Mucosa of stomach (tissue), 1 donor: ENCODE measurements around the gene MUC2.

Experiments
- H3K27me3 ChIP-seq: one replicate; pipeline ENCODE4 v1.7.0; 2013; ENCODE audit warnings: mild to moderate bottlenecking, low read length; ENCODE audit not compliant: control insufficient read depth, insufficient read depth
- H3K36me3 ChIP-seq: one replicate; pipeline ENCODE4 v1.7.0; 2013; ENCODE audit warnings: low read length; ENCODE audit not compliant: control insufficient read depth, insufficient read depth
- H3K4me1 ChIP-seq: one replicate; pipeline ENCODE4 v1.7.0; 2013; ENCODE audit warnings: mild to moderate bottlenecking, low read length; ENCODE audit not compliant: control insufficient read depth, insufficient read depth
- H3K4me3 ChIP-seq: one replicate; pipeline ENCODE4 v1.7.0; 2013; ENCODE audit warnings: low read length
- H3K9ac ChIP-seq: one replicate; pipeline ENCODE4 v1.7.0; 2013; ENCODE audit warnings: mild to moderate bottlenecking, low read length, moderate library complexity
- H3K9me3 ChIP-seq: one replicate; pipeline ENCODE4 v1.7.0; 2013; ENCODE audit warnings: mild to moderate bottlenecking, low read length, moderate library complexity; ENCODE audit not compliant: control insufficient read depth
- donor health status: Pancreatic carcinoma.

The MUC2 gene

GRCh38 chr11:1082346-1082727 lies 7.7 kb downstream of the MUC2 start:
- no peaks in the 10 kb centered on the region for H3K9me3 ChIP-seq
- H3K36me3 ChIP-seq, result no peaks in the 10 kb centered on the region
- no peak overlapping the region for H3K4me3 ChIP-seq
- no peak overlapping the region for H3K9ac ChIP-seq
- H3K27me3 ChIP-seq, result peaks cover 4% of the 10 kb centered on the region
- no peaks in the 10 kb centered on the region for H3K4me1 ChIP-seq

- Histone ChIP-seq H3K9me3 (no peaks in the 10 kb centered on the region), H3K36me3 (no peaks in the 10 kb centered on the region), H3K4me1 (no peaks in the 10 kb centered on the region), H3K4me3 (no peak overlapping the region), H3K9ac (no peak overlapping the region), H3K27me3 (peaks cover 2% of the 10 kb centered on the region)
These were observed 8.3 kb downstream of the MUC2 start for GRCh38 chr11:1082728-1083620.

GRCh38 chr11:1083621-1084551 lies 9.2 kb downstream of the MUC2 start:
- H3K4me3 ChIP-seq, result no peak overlapping the region
- H3K4me1 ChIP-seq, result no peaks in the 10 kb centered on the region
- no peaks in the 10 kb centered on the region for H3K27me3 ChIP-seq
- no peak overlapping the region for H3K9ac ChIP-seq
- H3K9me3 ChIP-seq, result no peaks in the 10 kb centered on the region
- H3K36me3 ChIP-seq, result no peaks in the 10 kb centered on the region

- no peaks in the 10 kb centered on the region for H3K4me1 ChIP-seq
- no peaks in the 10 kb centered on the region for H3K36me3 ChIP-seq
- H3K27me3 ChIP-seq, result no peaks in the 10 kb centered on the region
- H3K9ac ChIP-seq, result no peak overlapping the region
- no peaks in the 10 kb centered on the region for H3K9me3 ChIP-seq
- H3K4me3 ChIP-seq, result no peak overlapping the region
These were observed 10.1 kb downstream of the MUC2 start for GRCh38 chr11:1084561-1085439.

GRCh38 chr11:1085440-1086170 lies 10.9 kb downstream of the MUC2 start:
- H3K27me3 ChIP-seq, result no peaks in the 10 kb centered on the region
- no peaks in the 10 kb centered on the region for H3K9me3 ChIP-seq
- no peak overlapping the region for H3K4me3 ChIP-seq
- no peaks in the 10 kb centered on the region for H3K36me3 ChIP-seq
- H3K9ac ChIP-seq, result no peak overlapping the region
- H3K4me1 ChIP-seq, result no peaks in the 10 kb centered on the region

GRCh38 chr11:1086171-1087102 lies 11.8 kb downstream of the MUC2 start:
- Histone ChIP-seq H3K9ac (no peak overlapping the region), H3K9me3 (no peaks in the 10 kb centered on the region), H3K4me1 (no peaks in the 10 kb centered on the region), H3K4me3 (no peak overlapping the region), H3K36me3 (no peaks in the 10 kb centered on the region), H3K27me3 (no peaks in the 10 kb centered on the region)

- no peak overlapping the region for H3K9ac ChIP-seq
- H3K27me3 ChIP-seq, result no peaks in the 10 kb centered on the region
- no peak overlapping the region for H3K4me3 ChIP-seq
- H3K36me3 ChIP-seq, result no peaks in the 10 kb centered on the region
- no peaks in the 10 kb centered on the region for H3K4me1 ChIP-seq
- no peaks in the 10 kb centered on the region for H3K9me3 ChIP-seq
These were observed 12.7 kb downstream of the MUC2 start for GRCh38 chr11:1087279-1087960.

GRCh38 chr11:1087961-1088926 lies 13.6 kb downstream of the MUC2 start:
- Histone ChIP-seq H3K27me3 (no peaks in the 10 kb centered on the region), H3K4me1 (no peaks in the 10 kb centered on the region), H3K9ac (no peak overlapping the region), H3K36me3 (no peaks in the 10 kb centered on the region), H3K4me3 (no peak overlapping the region), H3K9me3 (no peaks in the 10 kb centered on the region)

GRCh38 chr11:1088927-1089737 lies 14.5 kb downstream of the MUC2 start:
- Histone ChIP-seq H3K9me3 (no peaks in the 10 kb centered on the region), H3K4me3 (no peak overlapping the region), H3K27me3 (no peaks in the 10 kb centered on the region), H3K9ac (no peak overlapping the region), H3K36me3 (no peaks in the 10 kb centered on the region), H3K4me1 (no peaks in the 10 kb centered on the region)
